Skeletal muscle tissue (tissue), 2 donors: ENCODE data around the gene TATDN3. TPM values are rescaled to one million over a fixed set of nuclear protein-coding genes. Genes with fewer than 3 reads are reported as not detected.

ENCODE experiments used
- small RNA-seq: library from RNA; depleted of rRNA; stranded (forward); fragments of <200 nt; gene quantifications from one replicate; pipeline ENCODE3, GENCODE V24; 2014
- total RNA-seq: library from RNA; depleted of rRNA; stranded (reverse); fragments of >200 nt; gene quantifications from one replicate; pipeline ENCODE4 v1.2.3, GENCODE V29; 2014

Gene TATDN3
- total RNA-seq, 1 donor from 2014 or later: 9.9 TPM

Small RNAs within 50 kb of the gene (small RNA-seq; reads per million reads assigned to genes)
- gene AC104333.1 (not detected), gene AC104333.2 (not detected)

Other genes starting within 250 kb of the TATDN3 start
- gene ATF3, start 183.1 kb upstream of the TATDN3 start, total RNA-seq: 4.7 TPM
- gene BATF3, start 92.1 kb upstream of the TATDN3 start, total RNA-seq: 0.52 TPM
- 27.7 TPM for gene NSL1, start 117 bp upstream of the TATDN3 start, total RNA-seq
- gene SPATA45, start 55.8 kb downstream of the TATDN3 start, total RNA-seq: 1.6 TPM
- gene FLVCR1, start 66.4 kb downstream of the TATDN3 start, total RNA-seq: 10.4 TPM
- 11.5 TPM for gene VASH2, start 158.6 kb downstream of the TATDN3 start, total RNA-seq
- gene ANGEL2, start 224.0 kb downstream of the TATDN3 start, total RNA-seq: 45.4 TPM